Epithelial cell of esophagus (primary cell): ENCODE results near the gene MAGI2.
"Not testable (repeated sequence)": the region's sequence is repeated elsewhere in the genome, so short reads cannot be mapped to it uniquely, and the experiment has no call there.

Source experiments
- DNase-seq: peaks from one replicate; pipeline ENCODE4 v3.0.0; 2010; ENCODE audit warnings: low read depth
- H3K4me3 ChIP-seq: 2 replicates; pipeline ENCODE4 v1.5.1; 2011; ENCODE audit warnings: mild to moderate bottlenecking, low read length, control low read depth
- CTCF ChIP-seq: IDR thresholded peaks from 2 replicates; pipeline ENCODE4 v1.5.1; 2011; ENCODE audit warnings: low read depth, mild to moderate bottlenecking, low read length, control low read depth, inconsistent platforms; ENCODE audit not compliant: insufficient read depth; ENCODE audit errors: missing control alignments

MAGI2 gene

GRCh38 chr7:79091661-79092060 lies 361.8 kb downstream of the MAGI2 start:
- no peak for DNase-seq
- TF ChIP-seq CTCF = no peak
- H3K4me3 ChIP-seq = no peak overlapping the region

- DNase-seq = no peak
- TF ChIP-seq CTCF = no peak
These were observed 362.5 kb downstream of the MAGI2 start for GRCh38 chr7:79091011-79091410.

GRCh38 chr7:79090543-79090942 lies 362.9 kb downstream of the MAGI2 start:
- H3K4me3 ChIP-seq = no peak overlapping the region
- TF ChIP-seq CTCF = no peak
- DNase-seq = peak; percentile 19

More at GRCh38 chr7:79091011-79091410, 362.5 kb downstream of the MAGI2 start:
- H3K4me3 ChIP-seq = no peak overlapping the region

GRCh38 chr7:79084423-79084822 lies 369.0 kb downstream of the MAGI2 start:
- no peak for TF ChIP-seq CTCF
- H3K4me3 ChIP-seq = no peak overlapping the region
- no peak for DNase-seq

- no peak for DNase-seq
- H3K4me3 ChIP-seq = no peak overlapping the region
- no peak for TF ChIP-seq CTCF
These were observed 373.4 kb downstream of the MAGI2 start for GRCh38 chr7:79079919-79080554.

DNA sequence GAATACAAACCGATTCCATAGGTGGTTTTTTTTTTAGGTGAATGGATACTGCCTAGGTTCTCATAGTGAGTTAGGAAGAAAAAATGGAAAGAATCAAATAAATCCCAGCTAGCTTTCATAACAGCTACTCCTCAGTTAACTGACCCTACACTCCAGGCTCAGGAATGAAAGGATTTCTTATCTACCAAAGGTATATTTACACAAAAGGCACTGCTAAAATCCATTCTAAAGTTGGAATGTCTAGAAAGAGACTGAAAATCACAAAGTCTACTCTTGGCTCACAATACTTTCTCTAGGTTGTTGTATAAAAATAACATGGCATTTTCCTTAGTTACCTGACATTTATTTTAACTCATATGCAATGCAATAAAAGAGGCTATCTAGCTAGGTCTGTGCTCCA lies 375.2 kb downstream of the MAGI2 start:
- no peak overlapping the region for H3K4me3 ChIP-seq
- no peak for TF ChIP-seq CTCF
- no peak for DNase-seq

GRCh38 chr7:79071187-79071586 lies 382.3 kb downstream of the MAGI2 start:
- not testable (repeated sequence) for H3K4me3 ChIP-seq, DNase-seq
